Sigmoid colon (tissue), 4 donors: ENCODE data around the gene ATM.

Experiments used
- CTCF ChIP-seq, 4 experiments: fragments of 450-650 bp in 3 of 4; fragments of 200-600 bp in 1 of 4; IDR thresholded peaks; one replicate each; pipeline ENCODE4 v1.5.1; 2016 to 2019; ENCODE audit warnings: antibody characterized with exemption in 4 of 4, mild to moderate bottlenecking in 3 of 4, moderate library complexity in 2 of 4
- POLR2A ChIP-seq, 2 donors: fragments of 450-650 bp; IDR thresholded peaks; one replicate each; pipeline ENCODE4 v1.6.1; 2016; ENCODE audit warnings: antibody characterized with exemption in 2 of 2, mild to moderate bottlenecking in 2 of 2, moderate library complexity in 2 of 2
- POLR2AphosphoS5 ChIP-seq, 4 donors: sonication (generic); formaldehyde crosslinking; IDR thresholded peaks; one replicate each; pipeline ENCODE4 v1.6.1; 2017; ENCODE audit warnings: antibody characterized with exemption in 4 of 4

GRCh38 chr11:108222574-108223347, at the start of gene ATM, which contains the start of gene NPAT:
- peak; percentile 28 to 63 (median 51) for TF ChIP-seq CTCF (IDR thresholded peaks at IDR 0.05)
- peak; percentile 97 to 98 (median 98) for TF ChIP-seq POLR2AphosphoS5 (IDR thresholded peaks at IDR 0.05)
- TF ChIP-seq POLR2A (IDR thresholded peaks at IDR 0.05), result peak; percentile 95 to 96
